ENCODE results near the gene WBP2NL. TPM values are rescaled to one million over a fixed set of nuclear protein-coding genes. Genes with fewer than 3 reads are reported as not detected.

WBP2NL gene
- total and polyA plus RNA-seq, 2 of the 8 experiments (the other 6 are each of a cell fraction or from before 2014, with no cell fraction given), result not detected

DNA sequence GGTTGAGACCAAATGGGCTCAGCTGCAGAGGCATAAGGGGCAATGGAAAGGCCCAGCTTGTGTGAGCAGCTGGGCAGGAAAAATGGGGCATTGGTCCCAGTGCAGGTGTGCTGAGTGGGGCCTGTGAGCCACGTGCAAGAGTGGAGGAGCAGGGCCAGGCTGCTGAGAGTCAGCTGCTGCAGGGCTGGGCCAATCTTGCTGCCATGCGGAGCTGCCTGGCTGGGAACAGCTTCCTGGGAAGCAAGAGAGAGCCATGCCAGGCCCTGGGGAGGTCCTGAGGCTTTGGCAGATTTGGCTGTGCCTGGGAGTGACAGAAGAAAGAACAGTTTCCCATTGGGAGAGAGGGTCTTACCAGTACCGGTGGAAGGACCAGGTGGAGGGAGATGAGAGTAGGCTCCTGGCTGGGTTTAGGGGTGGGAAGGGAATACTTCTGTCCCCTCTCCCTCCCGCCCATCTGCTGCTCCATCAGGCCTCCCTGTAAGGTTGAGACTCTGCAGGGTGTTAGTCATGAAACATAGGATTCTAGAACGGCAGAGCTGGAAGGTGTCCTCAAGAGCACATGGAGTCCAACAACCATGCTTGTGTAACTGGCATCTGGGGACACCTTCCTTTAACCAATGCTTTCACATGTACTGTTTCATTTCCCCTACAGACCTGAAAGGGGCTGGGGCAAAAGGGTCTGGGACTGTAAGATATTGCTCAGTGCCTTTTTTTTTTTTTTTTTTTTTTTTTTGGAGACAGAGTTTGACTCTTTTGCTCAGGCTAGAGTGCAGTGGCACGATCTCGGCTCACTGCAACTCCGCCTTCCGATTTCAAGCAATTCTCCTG lies 19.0 kb upstream of the WBP2NL start:
- Histone ChIP-seq H4K91ac (replicated peaks; ENCODE audit: insufficient read length, low read length) (no peak overlapping the region), H2BK12ac (ENCODE audit: low read depth, low read length) (no peak overlapping the region), H3K4ac (replicated peaks; ENCODE audit: insufficient read length, low read depth, low read length) (no peak overlapping the region), H3K27ac (ENCODE audit: low read depth, low read length) (no peak overlapping the region), H3K4me1 (replicated peaks in 1 of 4; ENCODE audit: control insufficient read depth in 3 of 4, insufficient read depth in 4 of 4, low read length in 3 of 4) (peaks cover 0 to 14% (median 10%) of the 10 kb centered on the region in 4 experiments; a peak in 6 of 7 replicates), H2AK5ac (ENCODE audit: low read depth, low read length) (no peak overlapping the region), H3K23ac (ENCODE audit: insufficient read length) (no peak overlapping the region), H2BK5ac (ENCODE audit: low read depth, low read length) (no peak overlapping the region), H3K23me2 (ENCODE audit: low read depth, low read length) (peaks cover 13% of the 10 kb centered on the region), H3K9ac (replicated peaks in 1 of 4; ENCODE audit: extremely low read depth in 1 of 4, low read depth in 3 of 4, low read length in 3 of 4) (no peak overlapping the region), H2BK20ac (ENCODE audit: low read length) (no peak overlapping the region), H2AFZ (ENCODE audit: low read length) (no peak overlapping the region), H4K8ac (ENCODE audit: extremely low read depth, insufficient read depth, low read length) (no peak overlapping the region), H3K4me2 (ENCODE audit: insufficient read depth in 1 of 2, low read depth in 2 of 2, low read length in 2 of 2) (no peak overlapping the region; a peak in 1 of 4 replicates), H2BK120ac (replicated peaks; ENCODE audit: low read depth, low read length) (no peak overlapping the region), H3K27me3 (replicated peaks in 1 of 4; ENCODE audit: control insufficient read depth in 3 of 4, extremely low read depth in 1 of 4, insufficient read depth in 3 of 4, low read length in 3 of 4) (peaks cover 10 to 24% (median 23%) of the 10 kb centered on the region in 4 experiments), H3K36me3 (ENCODE audit: control insufficient read depth in 2 of 4, insufficient read depth in 4 of 4, low read length in 3 of 4) (no peaks in the 10 kb centered on the region), H3K18ac (ENCODE audit: extremely low read depth, low read length) (no peak overlapping the region), H3K79me1 (ENCODE audit: low read depth, low read length) (peaks cover 2% of the 10 kb centered on the region; the same call in 1 of the 2 replicates), H3K56ac (replicated peaks; ENCODE audit: insufficient read length, low read depth, low read length) (no peak overlapping the region), H4K20me1 (replicated peaks in 1 of 2; ENCODE audit: control insufficient read depth in 1 of 2, insufficient read depth in 2 of 2, low read length in 2 of 2) (peaks cover 2 to 9% of the 10 kb centered on the region in 2 experiments), H3K9me3 (ENCODE audit: insufficient read depth in 2 of 2, low read depth in 1 of 2, low read length in 1 of 2) (no peaks in the 10 kb centered on the region), H4K5ac (ENCODE audit: insufficient read length, low read depth, low read length) (no peak overlapping the region), H3K14ac (ENCODE audit: insufficient read length) (no peak overlapping the region), H3K4me3 (ENCODE audit: extremely low read depth in 1 of 4, insufficient read depth in 2 of 4, low read depth in 3 of 4, low read length in 4 of 4) (no peak overlapping the region), H2BK15ac (ENCODE audit: low read length) (no peak overlapping the region), H3K79me2 (ENCODE audit: control insufficient read depth in 1 of 2, insufficient read depth in 2 of 2, low read length in 2 of 2) (peaks cover 0 to 5% of the 10 kb centered on the region in 2 experiments; a peak in 1 of 4 replicates)
- POLR2A ChIA-PET (ENCODE audit: partially characterized antibody), result interaction anchor here (0.9 kb wide), 1 partner anchor 33 kb away, joined by 3 read pairs; the partner anchor contains the start of gene CENPM
- 86% methylated on average over 8 of the region's 9 CpGs; no CpG with 5 or more reads in 1 of the 2 experiments for WGBS, 2 experiments (ENCODE audit: extremely low coverage in 1 of 2, insufficient coverage in 1 of 2, insufficient read length in 1 of 2, insufficient replicate concordance in 2 of 2, low coverage in 1 of 2, low lambda C conversion rate in 2 of 2, missing lambda C conversion rate in 1 of 2)
- CTCF ChIA-PET (ENCODE audit: partially characterized antibody), result interaction anchor here (0.6 to 2.1 kb wide), 2 partner anchors 12 to 1151 kb away, joined by 3 to 13 read pairs; no protein-coding TSS in a partner anchor
- DNase-seq (ENCODE audit: low read depth in 1 of 2, low spot score in 2 of 2) (no peak), FAIRE-seq (no peak)
- TF ChIP-seq SP2 (IDR thresholded peaks at IDR 0.05; ENCODE audit: low read length), result no peak
- no peak for TF ChIP-seq SIN3A (conservative IDR thresholded peaks at IDR 0.05 in 1 of 2, IDR thresholded peaks at IDR 0.05 in 1 of 2; ENCODE audit: low read depth in 1 of 2, low read length in 2 of 2)
- no peak for TF ChIP-seq TCF12 (IDR thresholded peaks at IDR 0.05; ENCODE audit: low read depth, low read length)
- TF ChIP-seq GTF2F1 (IDR thresholded peaks at IDR 0.05; ENCODE audit: borderline replicate concordance, low read depth, low read length), result no peak
- TF ChIP-seq FOSL1 (IDR thresholded peaks at IDR 0.05; ENCODE audit: insufficient read depth, low read depth, low read length), result no peak
- TF ChIP-seq SIX5 (IDR thresholded peaks at IDR 0.05; ENCODE audit: low read depth, low read length), result no peak
- no peak for TF ChIP-seq BACH1 (IDR thresholded peaks at IDR 0.05; ENCODE audit: low read length)
- TF ChIP-seq, protein P1, sequence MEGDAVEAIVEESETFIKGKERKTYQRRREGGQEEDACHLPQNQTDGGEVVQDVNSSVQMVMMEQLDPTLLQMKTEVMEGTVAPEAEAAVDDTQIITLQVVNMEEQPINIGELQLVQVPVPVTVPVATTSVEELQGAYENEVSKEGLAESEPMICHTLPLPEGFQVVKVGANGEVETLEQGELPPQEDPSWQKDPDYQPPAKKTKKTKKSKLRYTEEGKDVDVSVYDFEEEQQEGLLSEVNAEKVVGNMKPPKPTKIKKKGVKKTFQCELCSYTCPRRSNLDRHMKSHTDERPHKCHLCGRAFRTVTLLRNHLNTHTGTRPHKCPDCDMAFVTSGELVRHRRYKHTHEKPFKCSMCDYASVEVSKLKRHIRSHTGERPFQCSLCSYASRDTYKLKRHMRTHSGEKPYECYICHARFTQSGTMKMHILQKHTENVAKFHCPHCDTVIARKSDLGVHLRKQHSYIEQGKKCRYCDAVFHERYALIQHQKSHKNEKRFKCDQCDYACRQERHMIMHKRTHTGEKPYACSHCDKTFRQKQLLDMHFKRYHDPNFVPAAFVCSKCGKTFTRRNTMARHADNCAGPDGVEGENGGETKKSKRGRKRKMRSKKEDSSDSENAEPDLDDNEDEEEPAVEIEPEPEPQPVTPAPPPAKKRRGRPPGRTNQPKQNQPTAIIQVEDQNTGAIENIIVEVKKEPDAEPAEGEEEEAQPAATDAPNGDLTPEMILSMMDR (IDR thresholded peaks at IDR 0.05; ENCODE audit: control extremely low read depth in 1 of 3, insufficient read depth in 1 of 3, low read depth in 1 of 3, low read length in 3 of 3), result no peak

All from H1 (cell line).